ENCODE measurements around the gene ABCC10.
A peak's percentile ranks its signal among the peaks of the same experiment; 100 is the strongest.
"Not testable (repeated sequence)": the region's sequence is repeated elsewhere in the genome, so short reads cannot be mapped to it uniquely, and the experiment has no call there.

Gene ABCC10, protein sequence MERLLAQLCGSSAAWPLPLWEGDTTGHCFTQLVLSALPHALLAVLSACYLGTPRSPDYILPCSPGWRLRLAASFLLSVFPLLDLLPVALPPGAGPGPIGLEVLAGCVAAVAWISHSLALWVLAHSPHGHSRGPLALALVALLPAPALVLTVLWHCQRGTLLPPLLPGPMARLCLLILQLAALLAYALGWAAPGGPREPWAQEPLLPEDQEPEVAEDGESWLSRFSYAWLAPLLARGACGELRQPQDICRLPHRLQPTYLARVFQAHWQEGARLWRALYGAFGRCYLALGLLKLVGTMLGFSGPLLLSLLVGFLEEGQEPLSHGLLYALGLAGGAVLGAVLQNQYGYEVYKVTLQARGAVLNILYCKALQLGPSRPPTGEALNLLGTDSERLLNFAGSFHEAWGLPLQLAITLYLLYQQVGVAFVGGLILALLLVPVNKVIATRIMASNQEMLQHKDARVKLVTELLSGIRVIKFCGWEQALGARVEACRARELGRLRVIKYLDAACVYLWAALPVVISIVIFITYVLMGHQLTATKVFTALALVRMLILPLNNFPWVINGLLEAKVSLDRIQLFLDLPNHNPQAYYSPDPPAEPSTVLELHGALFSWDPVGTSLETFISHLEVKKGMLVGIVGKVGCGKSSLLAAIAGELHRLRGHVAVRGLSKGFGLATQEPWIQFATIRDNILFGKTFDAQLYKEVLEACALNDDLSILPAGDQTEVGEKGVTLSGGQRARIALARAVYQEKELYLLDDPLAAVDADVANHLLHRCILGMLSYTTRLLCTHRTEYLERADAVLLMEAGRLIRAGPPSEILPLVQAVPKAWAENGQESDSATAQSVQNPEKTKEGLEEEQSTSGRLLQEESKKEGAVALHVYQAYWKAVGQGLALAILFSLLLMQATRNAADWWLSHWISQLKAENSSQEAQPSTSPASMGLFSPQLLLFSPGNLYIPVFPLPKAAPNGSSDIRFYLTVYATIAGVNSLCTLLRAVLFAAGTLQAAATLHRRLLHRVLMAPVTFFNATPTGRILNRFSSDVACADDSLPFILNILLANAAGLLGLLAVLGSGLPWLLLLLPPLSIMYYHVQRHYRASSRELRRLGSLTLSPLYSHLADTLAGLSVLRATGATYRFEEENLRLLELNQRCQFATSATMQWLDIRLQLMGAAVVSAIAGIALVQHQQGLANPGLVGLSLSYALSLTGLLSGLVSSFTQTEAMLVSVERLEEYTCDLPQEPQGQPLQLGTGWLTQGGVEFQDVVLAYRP (N-terminal part only)

DNA sequence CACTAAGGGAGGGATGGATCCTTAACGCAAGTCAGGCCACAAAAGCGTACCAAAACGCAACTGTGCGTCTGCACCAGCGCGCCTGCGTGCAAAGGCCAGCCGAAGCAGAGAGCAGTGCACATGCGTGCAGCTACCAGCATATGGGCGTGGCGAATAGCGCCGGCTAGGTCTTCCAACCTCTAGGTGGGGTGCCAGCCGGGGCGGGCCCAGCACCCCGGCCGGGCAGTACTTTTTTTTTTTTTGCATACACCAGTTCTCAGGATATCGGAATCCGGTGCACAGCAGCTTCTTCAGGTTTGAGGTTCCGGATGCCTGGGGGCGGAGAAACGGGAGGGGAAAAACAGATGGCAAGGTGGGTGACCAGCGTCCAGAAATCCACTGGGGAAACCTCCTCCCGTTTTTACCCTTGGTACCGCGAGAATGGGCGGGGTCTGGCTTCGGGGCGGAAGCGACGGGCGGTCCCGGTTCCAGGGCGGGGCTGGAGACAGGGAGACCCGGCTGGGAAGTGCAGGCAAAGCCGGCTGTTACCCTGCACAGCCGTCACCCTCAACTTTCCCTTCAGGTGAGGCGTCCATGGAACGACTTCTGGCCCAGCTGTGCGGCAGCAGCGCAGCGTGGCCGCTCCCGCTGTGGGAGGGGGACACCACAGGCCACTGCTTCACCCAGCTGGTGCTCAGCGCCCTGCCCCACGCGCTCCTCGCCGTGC is at the start of gene ABCC10:
ABCC10 (plus strand) TSS at position 136 of the 706 bp plus-strand sequence; CDS start at position 574, 438 bp downstream.
- peak; percentile 96 for DNase-seq

DNA sequence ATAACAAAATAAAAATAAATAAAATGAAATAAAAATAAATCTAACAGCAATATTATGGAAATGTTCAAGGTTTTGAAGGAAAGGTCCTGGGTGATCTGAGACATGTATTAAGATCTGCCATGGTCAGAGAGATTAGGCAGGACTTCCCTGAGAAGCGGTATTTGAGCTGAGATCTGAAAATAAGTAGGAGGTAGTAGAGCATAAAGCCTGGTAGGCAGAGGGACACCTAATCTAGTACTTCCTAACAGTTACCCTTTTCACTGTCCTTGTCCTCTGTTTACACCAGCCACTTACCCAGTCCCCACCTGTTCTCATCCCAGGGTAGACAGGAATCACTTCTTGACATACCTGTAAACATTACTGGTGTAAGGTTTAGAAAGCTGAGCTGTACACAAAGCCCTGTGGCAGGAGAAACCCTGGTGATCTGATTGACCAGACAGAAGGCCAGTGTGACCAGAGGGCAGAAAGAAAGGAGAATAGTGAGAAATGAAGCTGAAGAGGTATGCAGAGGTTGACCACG is 49.6 kb upstream of the ABCC10 start:
- no peak for DNase-seq

DNA sequence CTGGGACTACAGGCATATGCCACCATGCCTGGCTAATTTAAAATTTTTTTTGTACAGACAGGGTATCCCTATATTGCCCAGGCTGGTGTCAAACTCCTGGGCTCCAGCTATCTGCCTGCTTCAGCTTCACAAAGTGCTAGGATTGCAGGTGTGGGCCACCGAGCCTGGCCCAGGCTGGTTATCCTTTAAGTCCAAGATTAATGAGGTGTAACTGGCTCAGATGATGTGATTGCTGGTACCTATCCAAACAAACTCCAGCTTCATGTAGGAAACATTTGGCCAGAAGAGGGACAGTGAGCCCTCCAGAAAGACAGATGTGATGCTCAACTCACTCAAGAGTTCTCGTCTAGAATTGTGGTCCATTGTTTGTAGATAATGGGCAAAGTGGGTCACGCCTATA is 48.7 kb upstream of the ABCC10 start:
- no peak for DNase-seq

DNA sequence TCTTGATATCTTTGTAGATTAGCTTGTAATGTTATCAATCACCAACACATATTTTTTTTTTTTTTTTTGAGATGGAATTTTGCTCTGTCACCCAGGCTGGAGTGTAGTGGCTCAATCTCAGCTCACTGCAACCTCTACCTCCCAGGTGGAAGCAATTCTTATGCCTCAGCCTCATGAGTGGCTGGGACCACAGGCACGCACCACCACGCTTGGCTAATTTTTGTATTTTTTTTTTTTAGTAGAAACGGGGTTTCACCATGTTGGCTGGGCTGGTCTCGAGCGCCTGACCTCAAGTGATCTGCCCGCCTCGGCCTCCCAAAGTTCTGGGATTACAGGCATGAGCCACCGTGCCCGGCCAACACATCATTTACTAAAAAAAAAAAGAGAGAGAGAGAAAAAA is 46.5 kb upstream of the ABCC10 start:
- not testable (repeated sequence) for DNase-seq

DNA sequence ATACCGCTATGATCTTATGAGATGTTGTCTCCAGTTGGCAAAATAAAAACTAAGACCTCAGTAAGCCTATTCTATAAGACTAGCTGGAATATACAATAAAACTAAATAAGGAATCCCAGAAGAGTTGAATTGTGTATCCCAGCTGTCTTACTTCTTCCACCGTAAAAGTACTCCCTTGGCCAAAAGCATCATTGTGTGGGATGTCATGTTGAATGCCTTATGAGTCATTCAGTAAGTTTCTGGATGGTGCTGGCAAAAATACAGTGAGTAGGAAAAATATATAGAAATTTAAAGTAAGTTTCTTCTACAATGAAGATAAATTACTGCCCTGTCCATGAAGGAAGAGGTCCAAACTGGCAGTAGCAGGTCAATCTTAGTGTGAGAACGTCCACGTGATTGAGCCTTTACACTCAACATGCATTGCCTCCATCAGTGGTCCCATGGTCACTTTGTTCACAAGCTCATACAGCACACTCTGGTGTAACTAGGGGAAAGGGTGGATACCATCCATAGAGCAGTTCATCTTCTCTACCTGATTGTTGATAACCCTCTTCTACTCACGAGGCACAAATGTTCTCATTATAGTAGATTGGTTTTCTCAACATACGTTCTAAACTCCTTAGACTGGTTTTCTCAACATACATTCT is 44.2 kb upstream of the ABCC10 start:
- peak; percentile 70 for DNase-seq

DNA sequence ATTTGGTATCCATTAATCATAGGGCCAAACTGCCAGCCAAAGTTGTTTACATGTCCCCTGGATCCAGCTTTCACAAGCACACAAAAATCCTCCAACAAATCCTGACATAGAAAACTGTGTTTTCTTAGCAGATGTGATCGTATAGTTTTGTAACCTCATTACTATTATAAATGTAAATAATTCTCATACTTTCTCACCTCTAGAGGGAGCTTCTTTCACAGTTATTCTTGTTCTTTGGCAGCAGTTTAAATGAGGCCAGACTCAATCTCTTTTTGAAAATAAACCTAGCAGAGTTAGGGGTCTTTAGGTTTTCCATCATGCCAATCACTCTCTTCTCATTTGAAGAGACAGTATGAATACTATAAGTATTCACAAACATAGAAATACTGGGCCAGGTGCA is 40.8 kb upstream of the ABCC10 start:
- DNase-seq: no peak

DNA sequence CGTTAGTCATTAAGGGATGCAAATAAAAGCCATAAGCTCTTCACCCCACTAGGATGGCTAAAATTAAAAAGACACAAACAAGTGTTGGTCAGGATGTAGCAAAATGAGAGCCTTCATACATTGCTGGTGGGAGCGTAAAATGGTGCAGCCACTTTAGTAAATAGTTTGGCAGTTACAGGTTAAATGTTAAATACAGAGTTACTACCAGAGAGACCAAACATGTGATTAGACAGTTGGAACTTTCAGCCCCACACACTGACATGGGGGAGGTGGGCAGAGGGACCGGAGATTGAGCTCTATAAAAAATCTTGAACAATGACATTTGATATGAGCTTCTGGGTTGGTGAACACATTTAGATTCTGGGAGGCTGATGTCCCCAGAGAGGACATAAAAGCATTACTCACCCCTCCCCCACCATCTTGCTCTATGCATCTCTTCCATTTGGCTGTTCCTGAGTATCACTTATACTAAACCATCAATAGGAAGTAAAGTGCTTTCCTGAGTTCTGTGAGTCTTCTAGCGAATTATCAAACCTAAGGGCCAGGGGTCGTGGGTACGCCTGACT is 37.5 kb upstream of the ABCC10 start:
- DNase-seq: no peak

DNA sequence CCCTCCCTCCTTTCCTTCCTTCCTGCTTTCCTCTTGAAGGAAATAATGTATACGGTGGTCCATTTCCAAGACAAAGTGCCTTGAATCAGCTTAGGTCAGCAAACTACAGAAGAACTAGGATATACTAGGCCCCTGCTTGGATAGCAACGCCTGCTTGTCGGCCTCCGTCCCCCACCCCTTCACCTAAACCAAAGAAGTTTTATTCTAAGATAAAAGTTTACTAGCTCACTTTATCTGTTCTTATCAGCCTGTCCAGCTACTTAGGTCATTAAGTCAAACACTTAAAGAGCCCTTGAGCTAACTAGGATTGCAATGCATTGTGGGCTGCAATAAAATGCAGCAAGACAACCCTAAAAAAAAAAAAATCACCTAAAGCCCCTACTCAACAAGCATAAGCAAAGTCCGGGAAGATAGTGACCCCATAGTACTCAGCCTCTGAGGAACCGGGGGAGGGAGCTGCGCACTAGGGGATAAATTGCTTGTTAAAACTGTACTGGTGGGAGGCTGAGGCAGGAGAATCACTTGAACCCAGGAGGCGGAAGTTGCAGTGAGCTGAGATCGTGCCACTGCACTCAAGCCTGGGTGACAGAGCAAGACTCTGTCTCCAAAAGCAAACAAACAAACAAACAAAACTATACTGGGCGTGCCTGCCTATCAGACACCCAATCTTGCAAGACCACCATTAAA is 36.4 kb upstream of the ABCC10 start:
- DNase-seq: not testable (repeated sequence)

DNA sequence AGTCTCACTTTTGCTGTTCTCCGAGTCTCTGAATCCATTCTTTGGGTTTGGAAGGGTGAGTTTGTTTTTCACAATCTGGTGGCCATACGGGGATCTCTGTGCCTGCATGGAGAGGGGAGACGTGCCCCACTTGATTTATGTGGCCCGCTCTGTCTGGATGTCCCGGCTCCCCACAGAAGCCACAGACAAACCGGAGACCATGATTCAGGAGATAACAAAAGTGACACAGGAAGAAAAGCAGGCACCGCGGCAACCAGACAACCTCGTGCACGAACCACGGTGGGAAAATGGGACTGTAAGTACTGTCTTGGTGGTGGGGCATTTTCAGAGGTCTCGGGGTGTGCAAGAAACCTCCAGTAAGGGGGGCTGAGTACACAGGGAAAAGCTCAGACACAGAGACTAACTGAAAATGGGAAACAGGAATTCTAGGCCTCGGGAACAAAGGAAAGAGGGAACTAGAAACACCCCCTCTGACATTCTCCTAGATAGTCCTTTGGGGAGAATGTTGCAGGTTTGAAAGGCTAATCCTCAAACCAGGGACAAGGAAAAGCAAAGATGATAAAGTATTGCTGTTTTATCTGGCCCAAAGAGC is 35.8 kb upstream of the ABCC10 start:
- DNase-seq: peak; percentile 14

DNA sequence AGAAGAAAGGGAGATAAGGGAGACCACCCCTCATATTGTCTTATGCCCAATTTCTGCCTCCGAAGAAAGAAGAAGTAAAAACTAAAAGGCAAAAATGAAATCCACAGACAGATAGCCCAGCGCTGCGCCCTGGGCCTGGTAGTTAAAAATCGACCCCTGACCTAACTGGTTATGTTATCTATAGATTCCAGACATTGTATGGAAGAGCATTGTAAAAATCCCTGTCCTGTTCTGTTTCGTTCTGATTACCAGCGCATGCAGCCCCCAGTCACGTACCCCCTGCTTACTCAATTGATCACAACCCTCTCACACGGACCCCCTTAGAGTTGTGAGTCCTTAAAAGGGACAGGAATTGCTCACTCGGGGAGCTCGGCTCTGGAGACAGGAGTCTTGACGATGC is 34.2 kb upstream of the ABCC10 start:
- DNase-seq: not testable (repeated sequence)

DNA sequence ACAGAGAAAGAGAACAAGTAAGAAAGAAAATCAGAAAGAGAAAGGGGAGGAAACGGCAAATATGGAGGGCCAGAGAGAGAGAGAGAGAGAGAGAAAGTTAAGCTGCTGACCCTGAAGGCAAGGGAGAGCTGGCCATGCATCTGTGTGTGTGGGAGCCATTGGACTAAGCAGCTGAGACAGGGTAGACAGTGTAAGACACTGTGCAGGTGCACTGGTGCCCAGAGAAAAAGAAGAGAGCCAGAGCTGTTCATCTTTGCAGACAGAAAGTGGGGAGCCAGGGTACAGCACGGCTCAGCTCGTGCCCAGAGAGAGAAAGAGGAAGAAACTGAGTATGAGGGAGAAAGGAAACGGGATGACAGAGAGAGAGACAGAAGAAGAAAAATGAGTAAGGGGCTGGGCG is 33.7 kb upstream of the ABCC10 start:
- no peak for DNase-seq

DNA sequence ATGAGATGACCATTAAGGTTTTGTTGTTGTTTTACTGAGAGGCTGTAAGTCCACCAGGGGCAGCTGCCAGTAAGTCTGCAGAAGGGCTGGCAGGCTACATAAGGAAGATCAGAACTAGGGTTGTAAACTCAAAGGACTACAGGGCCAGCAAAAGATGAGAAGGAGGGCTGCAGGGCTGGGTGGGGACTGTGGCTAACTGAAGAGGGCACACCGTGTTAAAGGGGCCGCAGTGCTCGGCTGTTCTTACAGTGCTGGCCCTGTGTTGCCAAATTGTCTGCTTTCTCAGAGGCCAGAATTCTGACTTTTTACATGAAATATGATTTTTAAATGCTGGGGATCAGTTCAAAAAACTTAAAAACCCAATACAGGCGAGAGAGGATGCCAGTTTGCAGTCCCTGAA is 32.4 kb upstream of the ABCC10 start:
- DNase-seq: no peak

DNA sequence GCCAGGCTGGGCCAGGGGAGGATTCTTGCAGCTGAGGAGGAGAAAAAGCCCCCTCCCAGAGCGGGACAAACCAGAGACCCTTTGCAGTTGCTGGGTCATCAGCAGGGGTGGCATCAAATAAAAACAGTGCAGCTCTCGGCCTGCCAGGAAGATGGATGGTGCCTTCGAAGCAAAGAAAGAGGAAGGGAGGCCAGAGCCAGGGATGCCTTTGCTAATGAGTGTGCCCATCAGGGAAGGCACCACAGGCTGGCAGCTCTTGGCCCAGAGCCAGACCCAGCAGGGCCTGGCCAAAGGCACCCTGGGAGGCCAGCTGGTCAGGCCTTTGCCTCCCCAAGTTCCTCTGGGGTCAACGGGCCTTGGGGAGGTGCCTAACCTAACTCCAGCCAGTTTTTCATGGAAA is 31.6 kb upstream of the ABCC10 start:
- no peak for DNase-seq

DNA sequence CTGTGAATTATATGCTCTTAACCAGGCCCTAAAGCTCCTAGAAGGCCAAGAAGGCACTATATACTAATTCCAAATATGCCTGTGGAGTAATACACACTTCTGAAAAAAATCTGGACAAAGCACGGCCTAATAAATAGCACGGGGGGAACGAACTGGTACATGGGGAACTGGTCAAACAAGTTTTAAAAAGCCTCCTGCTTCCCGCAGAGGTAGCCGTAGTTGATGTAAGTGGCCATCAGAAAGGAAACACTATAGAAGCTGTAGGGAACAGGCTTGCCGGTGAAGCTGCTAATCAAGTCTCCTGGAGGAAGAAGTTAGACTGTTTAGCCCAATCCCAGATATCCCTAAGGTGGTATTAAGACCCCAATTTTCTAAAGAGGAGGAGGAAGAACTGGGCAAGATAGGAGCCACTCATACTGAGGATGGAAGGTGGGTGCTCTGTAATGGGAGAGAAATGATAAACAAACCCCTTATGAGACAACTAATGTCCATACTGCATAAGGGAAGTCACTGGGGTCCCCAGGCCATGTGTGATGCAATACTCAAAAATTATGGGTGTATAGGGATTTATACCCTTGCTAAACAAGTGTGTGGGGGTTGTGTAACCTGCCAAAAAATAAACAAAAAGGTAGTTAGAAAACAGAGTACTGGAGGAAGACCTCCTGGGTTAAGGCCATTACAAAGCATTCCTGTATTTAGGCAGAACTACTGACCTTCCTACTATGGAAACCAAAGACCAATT is 30.8 kb upstream of the ABCC10 start:
- no peak for DNase-seq

DNA sequence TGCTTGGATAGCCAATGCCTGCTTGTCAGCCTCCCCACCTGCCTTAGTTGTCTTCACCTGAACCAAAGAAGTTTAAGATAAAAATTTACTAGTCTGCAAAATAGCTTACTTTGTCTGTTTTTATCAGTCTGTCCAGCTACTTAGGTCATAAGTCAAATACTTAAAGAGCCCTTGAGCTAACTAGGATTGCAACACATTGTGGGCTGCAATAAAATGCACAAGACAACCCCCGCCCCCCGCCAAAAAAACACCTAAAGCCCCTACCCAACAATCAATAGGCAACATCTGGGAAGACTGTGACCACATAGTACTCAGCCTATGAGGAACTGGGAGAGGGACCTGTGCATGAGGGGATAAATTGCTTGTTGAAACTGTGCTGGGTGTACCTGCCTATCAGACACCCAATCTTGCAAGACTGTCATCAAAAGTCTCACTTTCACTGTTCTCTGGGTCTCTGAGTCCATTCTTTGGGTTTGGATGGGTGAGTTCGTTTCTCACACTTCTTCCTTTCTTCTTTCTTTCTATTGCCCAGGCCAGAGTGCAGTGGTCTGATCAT is 27.3 kb upstream of the ABCC10 start:
- no peak for DNase-seq

DNA sequence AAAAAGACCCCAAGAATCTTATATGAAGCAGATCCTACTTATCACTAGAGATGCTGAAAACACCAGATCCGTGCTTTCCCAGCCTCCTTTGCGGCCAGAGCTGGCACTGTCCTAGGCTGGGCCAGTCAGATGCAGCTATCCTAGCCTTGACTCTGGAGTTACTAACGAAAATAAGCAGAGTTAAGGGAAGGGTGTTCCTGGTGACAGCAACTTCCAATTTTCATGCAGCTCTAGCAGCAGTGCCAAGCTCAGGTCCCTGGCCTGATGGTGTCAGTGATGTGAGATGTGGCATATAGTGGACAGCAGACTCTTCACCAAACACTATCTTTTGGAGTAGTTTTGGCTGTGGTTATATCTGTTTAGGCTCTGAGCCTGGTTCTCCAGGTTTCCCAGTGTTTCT is 25.6 kb upstream of the ABCC10 start:
- DNase-seq: no peak

DNA sequence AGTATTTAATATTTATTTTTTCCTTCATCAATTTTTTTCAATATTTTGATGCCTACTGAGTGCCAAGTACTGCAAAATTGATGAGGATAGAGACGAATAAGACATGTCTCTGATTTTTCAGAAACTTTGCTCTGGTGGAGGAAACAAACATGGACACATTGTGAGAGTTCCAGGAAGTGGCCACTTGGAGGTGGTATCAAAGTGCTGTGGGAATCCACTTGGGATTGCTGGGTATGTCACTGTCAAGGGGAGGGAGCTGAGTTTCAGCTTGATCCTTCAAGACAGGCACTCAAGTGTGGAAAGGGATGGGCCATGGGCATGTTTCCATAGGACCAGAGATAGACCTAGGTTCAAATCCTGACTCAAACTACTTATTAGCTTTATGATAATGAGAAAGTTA is 24.5 kb upstream of the ABCC10 start:
- no peak for DNase-seq

DNA sequence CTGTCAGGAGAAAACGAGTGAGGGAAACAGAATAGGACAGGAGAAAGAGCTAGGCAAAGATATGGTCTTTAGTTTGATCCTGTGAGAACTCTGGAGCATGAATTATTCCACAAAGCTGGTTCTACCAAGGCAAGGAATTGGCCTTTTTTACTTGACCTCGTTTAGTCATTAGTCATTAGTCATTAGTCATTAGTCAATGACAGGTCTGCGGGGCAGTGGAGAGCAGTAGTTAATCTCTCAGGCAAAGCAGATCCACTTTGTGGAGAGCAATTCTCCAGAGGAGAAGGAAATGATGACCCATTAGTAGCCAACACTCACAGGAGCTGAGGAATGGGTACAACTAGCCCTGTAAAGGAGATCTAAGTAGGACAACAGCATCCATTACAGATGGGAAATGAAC is 22.0 kb upstream of the ABCC10 start:
- DNase-seq: peak; percentile 10

DNA sequence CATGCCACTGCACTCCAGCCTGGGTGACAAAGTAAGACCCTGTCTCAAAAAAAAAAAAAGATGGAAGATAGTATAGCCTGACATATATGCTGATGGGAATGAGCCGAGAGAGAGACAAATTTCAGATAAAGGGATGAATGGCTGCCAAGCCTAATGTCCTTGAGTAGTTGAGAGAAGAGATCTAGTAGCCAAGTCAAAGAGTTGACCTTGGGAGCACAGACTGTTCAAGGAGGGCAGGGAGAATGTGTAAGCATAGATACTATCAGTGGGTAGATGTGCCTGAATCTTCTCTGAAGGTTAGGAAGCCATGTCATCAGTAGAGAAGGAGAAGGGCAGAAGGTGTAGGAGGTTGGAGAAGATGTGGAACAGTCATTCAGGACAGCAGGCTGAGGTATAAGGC is 20.0 kb upstream of the ABCC10 start:
- no peak for DNase-seq

Data from fibroblast of upper back skin (primary cell).